Breast epithelium (tissue), 3 donors: ENCODE data around the gene SPDEF.

Experiments
- CTCF ChIP-seq, 3 donors: fragments of 450-650 bp; IDR thresholded peaks; one replicate each; pipeline ENCODE4 v1.5.1; 2016 to 2017; ENCODE audit warnings: antibody characterized with exemption in 3 of 3, mild to moderate bottlenecking in 3 of 3, moderate library complexity in 3 of 3
- POLR2A ChIP-seq: fragments of 450-650 bp; IDR thresholded peaks from one replicate; pipeline ENCODE4 v1.6.1; 2016; ENCODE audit warnings: antibody characterized with exemption, mild to moderate bottlenecking, moderate library complexity
- POLR2AphosphoS5 ChIP-seq, 3 donors: sonication (generic); formaldehyde crosslinking; IDR thresholded peaks; one replicate each; pipeline ENCODE4 v1.6.1; 2017; ENCODE audit warnings: antibody characterized with exemption in 3 of 3

- TF ChIP-seq CTCF (IDR thresholded peaks at IDR 0.05) = no peak
- TF ChIP-seq POLR2A = no peak
- no peak for TF ChIP-seq POLR2AphosphoS5 (IDR thresholded peaks at IDR 0.05)
Measured at GRCh38 chr6:34525431-34526175, 30.5 kb downstream of the SPDEF start.
